CD4-positive, alpha-beta T cell treated with Interleukin-15 for 4 hours (primary cell): Measurements from ENCODE around the gene REELD1.

Source experiments
- DNase-seq: peaks from one replicate; pipeline ENCODE4 v3.0.0-alpha.2; 2020; ENCODE audit warnings: low spot score

REELD1 gene

DNA sequence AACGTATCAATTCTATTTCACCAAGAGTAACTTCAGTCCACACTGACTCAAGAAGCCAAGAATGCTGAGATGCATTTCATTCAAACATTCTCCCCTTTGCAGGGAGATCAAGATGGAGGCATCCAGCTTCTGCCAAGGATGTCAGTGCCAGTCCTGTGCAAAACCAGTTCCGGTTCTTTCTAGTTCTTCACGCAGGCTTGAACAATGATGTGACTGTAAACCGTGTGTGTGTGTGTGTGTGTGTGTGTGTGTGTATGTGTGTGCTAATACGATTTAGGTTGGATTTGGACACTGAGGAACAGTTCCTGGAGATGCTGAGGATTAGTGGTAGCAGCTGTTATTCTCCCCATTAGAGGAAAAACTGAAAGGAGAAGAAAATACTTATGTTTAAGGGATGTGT lies at the start of gene REELD1:
Gene REELD1 (plus strand): TSS at position 301 of the 400 bp plus-strand sequence. CDS start 2,415 bp downstream, outside the sequence.
- no peak for DNase-seq

DNA sequence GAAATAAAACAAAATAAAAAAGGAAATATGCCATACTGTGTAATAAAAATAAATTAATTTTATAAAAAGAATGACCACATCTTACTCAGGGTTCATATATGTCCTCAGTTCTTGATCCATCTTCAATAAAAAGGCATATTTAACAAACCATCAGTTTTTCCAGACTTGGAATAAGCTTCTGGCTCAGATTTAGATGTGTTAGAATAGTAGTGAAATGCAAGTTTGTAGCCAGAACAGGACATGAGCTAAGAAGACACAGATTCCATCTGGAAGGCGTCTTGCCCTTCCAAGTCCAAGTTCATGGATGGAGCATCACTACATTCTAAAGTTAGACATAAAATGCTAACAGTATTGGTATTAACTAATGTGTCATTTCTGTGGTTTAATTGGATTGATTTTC lies 49.1 kb upstream of the REELD1 start:
- DNase-seq: no peak

DNA sequence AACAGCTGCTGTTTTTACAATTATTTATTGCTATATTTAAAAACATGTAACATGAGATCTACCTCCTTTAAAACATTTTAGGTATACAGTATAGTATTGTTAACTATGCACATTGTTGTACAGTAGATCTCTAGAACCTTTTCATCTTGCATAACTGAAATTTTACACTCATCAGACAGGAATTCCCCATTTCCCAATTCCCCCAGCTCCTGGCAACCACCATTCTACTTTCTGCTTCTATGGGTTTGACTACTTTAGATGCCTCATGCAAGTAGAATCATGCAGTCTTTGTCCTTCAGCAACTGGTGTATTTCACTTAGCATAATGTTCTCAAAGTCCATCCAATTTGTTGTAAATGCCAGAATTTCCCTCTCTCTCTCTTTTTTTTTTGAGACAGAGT lies 48.5 kb upstream of the REELD1 start:
- DNase-seq: no peak

DNA sequence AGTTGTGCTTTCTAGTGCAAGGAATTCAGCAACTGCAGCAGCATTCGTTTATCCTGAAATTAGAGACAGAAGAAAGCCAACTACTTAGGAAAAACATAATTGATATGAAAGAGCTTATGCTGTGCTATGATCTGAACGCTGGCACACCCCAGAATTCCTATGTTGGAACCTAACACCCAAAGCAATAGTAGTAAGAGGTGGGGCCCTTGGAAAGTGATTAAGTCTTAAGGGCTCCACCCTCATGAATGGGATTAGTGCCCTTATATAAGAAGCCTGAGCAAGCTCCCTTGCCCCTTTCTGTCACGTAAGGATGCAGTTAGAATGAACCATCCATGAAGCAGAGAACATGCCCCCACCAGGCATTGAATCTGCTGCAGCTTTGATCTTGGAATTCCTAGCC lies 44.2 kb upstream of the REELD1 start:
- no peak for DNase-seq

DNA sequence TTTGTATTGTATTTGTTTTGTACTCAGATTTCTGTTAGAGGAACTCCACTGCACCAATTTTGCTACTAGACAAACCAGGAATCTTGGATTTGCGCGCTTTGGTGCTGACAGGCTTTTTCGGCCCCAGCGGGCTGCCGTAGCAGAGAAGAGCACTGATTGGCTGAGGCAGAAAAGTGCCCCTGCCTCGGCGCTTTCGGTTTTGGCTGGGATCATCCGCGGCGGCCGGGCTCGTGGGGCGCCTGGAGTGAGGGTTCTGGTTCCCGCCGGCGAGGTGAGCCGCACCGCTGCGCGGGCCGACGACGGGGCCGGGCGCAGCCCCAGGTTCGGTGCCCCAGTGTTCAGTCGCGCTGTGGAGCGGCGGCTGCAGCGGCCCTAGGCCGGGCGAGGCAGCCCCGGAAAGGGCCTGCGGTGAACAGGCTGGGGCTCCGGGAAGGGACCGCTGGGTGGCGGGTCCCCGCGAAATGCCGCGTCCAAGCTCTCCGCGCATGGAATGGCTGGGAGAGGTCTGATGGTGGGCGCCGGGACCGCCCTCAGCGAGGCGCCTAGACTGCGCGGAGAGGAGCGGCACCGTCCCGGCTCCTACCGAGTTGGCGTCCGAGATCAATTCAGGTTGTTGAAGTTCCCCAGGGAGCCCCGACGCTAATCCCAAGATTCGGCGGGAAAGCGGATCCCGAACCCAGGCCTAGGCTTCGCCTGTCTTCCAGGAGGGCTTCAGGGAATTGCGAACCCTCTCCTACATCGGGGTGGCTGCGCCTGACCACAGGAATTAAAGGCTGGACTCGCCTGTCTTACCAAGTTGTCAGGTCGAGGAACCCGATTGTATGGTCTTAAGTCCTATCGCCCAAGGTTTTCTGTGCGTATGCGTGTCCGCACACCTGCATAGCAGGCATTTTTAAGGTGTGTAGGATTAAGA lies 38.5 kb upstream of the REELD1 start, which contains the start of gene LSM6:
Gene LSM6 (plus strand): TSS at position 178 of the 913 bp plus-strand sequence. CDS start 7,204 bp downstream, outside the sequence.
- peak; percentile 87 for DNase-seq

DNA sequence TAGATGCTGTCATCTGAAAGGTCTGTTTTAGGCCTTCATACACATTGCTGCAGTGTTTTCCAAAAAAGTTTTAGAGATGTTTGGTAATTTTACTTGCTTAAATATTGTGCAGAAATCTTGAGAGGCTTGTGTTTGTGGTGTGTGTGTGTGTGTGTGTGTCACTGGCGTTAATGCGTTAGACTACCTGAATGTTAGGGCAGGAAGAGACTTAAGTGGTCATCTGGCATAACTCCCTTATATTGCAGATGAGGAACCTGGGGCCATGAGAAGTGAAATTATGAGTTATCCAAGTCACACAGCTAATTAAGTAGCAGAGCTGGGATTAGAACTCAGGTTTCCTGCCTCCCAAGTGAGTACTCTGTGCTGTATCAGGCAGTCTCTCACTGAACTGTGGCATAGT lies 37.4 kb upstream of the REELD1 start:
- DNase-seq: no peak

DNA sequence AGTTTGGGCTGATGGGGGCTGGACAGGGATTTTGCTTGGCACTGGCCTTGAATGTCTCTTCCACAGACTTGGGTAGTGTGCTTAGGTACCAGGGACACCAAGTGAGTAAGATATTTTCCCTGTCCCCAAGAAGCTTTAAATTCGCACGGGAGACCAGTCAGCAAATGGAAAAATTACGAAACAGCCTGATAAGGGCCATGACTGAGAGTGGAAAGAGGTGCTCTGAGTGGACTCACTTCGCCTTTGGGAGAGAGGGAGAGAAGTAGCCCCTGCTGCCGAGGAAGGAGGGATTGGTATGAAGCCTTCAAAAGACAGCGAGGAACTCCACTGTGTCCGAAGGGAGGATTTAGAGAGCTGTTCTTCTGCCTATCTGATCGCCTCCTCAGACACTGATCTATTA lies 36.2 kb upstream of the REELD1 start:
- DNase-seq: no peak

DNA sequence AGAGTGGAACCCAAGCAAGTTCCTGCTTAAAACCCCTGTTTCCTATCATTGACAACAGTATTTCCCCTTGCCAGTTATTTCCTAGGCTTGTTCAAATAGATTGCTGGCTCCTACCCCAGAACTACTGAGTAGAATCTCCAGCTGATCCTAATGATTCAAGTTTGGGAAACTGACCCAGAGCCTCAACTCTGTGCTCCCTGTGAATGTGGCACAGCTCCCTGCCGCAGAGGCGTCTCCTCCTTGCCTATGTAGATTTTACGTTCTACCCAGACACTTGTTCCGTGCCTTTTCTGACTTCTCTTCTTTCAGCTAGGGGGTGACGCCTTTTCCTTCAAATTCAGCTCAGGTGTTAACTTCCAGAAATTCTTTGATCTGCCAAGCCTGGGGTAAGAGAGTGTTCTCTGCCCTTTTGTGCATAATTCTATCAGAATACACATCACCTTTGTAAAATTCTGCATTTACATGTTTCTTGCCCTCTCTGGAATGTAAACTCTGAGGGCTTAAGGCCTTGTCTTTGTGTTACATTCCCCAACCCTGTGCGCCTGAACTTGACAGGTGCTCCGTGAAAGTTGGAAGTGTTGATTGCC lies 34.5 kb upstream of the REELD1 start:
- DNase-seq: no peak

DNA sequence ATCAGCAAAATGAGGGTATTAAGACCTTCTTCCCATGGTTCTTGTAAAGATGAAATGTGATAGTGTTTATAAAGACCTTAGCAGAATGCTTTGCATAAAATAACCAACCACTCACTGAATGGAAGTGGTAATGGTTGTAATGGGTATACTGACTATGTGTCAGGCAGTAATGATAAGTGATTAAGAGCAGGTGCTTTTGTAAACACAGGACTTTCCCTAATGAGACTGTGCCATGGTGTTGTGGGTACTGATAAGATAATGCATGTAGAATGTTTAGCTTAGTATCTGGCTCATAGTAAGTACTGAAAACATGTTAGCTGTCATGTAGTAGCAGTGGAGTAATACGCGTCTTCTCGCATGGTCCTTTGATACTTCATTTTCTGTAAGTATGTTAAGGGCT lies 31.9 kb upstream of the REELD1 start:
- no peak for DNase-seq

DNA sequence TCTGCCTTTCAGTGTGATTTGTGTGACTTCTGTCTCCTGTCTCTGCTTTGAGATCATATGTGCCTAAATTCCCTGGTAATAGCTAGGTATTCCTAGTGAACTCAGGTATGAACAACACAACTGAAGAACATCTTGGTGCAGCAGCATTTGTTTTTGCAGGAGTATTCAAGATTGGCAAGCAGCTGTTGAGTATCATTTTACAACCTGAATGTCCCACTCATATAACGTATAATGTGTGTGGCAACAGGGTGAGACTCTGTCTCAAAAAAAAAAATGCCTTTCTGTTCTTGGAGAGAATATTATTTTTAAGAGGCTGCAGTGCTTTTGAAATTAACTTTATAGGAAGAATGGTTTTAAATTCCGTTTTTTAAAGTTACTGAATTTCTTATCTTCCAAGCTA lies 31.1 kb upstream of the REELD1 start:
- DNase-seq: no peak

DNA sequence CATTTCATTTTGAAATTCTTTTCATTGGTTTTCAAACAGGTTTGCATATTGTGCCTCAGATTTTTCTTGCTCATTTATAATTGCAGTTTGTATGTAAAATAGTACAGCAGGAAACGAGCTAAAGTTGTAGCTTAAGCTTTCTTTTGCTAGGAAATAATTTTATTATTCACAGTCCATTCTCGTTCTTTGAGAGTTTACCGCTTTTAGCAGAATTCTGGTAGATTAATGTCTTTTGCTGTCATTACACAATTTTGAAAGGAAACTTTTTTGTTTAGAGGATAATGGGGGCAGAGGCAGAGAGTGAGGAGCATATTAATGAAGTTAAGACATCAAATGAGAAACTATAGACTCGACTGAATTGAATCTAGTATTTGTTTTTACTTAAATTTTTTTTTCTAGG lies 28.3 kb upstream of the REELD1 start:
- DNase-seq: no peak

DNA sequence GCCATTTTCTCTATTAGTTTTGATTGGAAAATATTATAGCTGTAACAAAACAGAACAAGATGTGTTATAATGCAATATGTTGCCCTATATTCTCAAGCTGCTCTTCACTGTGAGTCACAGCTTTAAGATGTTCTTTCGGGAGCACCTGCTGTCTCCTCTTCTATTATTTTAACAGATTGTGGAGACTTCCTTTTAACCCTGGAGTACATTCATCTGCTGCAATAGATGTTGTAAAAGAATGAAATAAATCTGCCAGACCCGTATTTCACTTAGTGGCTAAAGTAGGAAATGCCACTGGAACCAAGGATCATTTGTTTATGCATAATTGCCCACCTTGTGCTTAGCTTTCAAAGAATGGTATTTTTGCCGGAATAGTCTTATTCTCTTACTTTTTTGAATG lies 27.7 kb upstream of the REELD1 start:
- DNase-seq: no peak

DNA sequence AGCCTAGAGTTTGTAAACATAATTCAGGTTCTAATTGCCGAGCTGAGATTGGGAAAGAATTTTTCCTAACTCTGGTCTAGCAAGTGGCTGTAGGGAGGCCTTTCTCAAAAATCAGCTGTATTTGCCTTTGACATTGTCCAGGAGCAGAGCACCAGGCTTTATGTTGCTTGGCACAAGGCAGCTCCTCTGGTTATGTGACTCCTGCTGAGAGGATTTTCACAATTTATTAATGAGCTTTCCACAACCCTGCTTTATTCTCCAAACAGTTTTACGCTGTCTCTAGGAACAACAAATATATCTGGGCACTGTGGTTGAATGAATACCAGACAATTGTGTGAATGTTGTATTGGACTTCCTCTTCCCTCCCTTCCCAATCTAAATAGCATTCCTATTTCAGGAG lies 23.9 kb upstream of the REELD1 start:
- no peak for DNase-seq

DNA sequence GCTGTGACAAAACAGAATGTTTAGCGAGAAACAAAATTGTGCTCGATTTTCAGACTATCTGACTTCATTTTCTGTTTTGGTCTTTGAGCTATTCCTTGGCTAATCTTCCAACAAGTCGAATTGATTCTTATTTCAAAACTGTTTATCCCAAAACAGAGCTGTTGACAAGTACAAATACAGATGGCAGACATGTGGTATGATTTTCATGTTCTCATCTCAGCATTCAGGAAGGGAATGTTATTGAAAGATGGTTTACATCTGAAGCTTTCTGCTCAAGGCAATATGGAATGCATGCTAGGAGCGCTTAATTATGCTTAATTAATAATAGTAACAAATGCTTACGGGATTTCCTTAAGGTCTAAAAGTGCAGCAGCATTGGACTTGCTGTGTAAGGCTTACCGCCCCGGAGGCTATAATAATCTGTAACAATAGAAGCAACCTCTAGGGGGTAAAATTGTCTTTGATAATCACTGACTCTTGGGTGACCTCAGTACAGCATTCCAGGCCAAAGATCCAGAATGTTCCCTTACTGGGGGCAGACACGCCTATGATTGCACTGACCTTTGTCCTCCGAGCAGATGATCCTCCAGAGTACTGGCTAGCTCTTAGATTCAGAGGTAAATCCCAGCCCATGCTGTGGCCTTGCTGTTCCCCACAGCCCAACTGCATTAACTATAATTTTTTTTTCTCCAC lies 22.4 kb upstream of the REELD1 start:
- no peak for DNase-seq

DNA sequence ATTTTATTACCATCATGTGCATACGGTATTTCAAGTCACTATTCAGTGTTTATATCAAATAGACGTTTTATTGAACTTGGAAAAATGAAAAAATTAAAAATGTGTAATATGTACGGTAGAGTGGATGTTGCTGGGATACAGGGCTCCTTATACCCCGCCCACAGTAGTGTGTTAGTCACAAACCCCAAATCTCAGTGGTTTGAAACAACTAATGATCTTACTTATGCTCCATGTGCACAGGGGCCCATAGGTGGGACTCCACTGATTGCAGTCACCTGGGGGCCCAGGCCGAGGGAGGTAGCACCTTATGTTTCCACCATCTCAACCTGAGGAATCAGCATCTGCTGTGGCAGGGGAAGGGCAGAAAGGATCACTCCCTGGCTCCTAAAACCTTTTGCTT lies 20.7 kb upstream of the REELD1 start:
- no peak for DNase-seq

DNA sequence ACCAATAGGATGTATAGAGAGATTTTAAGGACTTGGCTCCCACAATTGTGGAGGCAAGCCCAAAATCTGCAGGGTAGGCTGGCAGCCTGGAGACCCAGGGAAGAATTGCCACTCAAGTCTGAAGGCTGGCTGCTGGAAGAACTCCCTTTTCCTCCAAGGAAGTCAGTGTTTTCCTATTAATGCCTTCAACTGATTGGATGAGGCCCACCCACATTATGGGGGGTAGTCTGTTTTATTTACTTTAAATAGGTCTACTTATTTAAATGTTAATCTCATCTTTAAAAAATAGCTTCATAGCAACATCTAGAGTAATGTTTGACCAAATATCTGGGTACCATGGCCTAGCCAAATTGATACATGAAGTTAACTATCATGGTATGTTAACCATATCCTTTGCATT lies 20.1 kb upstream of the REELD1 start:
- DNase-seq: no peak

DNA sequence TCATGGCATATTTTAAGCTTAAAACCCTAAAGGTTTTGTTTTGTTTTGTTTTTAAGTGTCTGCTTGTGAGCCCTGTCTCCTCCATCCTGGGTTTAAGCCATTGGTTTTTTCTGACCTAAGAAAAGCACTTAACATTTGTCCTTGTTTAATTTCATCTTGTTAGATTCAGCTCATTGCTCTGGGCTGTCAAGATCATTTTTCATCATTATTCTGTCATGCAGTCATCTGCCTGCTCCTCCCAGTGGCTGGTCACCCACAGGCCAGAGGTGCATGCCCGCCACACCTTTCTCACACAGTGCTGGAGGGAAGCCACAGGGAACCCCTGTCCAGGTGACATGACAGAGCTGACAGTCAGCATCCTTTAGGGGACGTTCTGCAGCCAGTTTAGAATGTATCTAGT lies 11.7 kb upstream of the REELD1 start:
- no peak for DNase-seq

DNA sequence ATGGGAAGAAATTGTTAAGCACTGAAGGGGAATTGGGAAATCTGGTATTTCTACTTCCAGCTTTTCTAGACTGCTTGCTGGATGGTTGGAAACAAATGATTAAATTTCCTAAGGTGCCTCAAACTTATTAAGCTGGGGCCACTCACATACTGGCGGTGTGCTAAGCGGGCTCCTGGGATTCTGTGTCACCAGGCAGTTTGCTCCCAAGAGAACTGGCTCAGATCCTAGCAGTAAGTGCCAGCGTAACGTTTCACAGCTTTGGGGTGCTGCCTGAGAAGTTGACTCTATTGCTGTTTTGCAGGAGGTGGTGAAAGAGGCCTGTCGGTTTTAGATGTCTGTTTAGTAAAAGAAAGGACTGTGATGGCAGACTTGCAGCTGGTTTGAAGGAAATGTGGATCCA lies 6.9 kb upstream of the REELD1 start:
- DNase-seq: no peak

DNA sequence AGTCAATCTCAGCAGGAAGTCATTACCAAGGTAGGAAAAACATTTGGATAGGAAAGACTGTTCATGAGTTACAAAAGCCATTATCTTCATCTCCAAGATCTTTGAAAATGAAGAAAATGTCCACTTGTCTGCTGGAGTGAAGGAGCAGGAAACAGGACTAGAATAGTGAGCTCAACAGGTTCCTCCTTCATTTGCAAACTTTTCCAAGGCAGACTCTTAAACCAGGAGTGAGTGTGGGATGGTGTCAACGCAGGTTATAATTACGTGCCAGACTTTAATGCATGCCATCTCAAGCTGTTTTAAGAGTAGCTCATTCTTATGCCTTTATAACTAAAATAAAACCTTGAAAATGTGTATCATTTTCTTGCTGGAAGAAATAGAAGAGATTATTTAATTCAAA lies 3.4 kb upstream of the REELD1 start:
- DNase-seq: no peak

DNA sequence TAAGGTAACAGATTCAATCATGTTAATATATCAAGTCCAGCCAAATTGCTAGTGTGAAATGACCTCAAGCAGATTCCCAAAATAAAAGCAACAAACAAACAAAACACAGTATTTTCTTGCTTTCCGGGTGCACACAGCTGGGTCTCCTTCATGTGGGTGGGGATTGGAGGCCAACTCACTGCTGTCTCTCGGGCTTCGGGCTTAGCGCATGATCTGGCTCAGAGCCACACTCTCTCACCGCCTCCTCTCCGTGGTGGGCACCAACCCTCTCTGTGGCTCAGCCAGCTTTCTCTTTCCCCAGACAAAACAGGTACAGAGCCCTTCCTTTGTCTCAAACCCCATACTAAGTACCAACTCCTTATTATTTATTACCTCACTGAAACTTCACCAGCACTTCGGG lies 2.9 kb upstream of the REELD1 start:
- no peak for DNase-seq

DNA sequence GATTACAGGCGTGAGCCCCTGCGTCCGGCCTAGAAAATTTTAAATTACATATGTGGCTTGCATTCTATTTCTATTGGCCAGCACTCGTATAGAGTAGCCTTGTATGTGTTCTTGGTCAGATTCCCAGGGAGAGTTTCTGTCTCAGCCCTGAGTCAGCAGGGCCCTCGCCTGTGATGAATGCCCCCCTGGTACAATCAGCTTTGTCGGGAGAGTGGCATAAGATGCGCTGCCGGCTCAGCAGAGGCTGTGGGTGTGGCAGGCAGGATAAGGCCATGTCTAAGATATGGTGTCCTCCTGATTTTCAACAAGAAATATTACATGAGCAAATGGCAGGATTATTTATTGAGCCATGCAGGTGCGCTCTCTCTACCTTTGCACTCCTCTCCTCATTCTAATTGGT lies 1.6 kb upstream of the REELD1 start:
- no peak for DNase-seq

DNA sequence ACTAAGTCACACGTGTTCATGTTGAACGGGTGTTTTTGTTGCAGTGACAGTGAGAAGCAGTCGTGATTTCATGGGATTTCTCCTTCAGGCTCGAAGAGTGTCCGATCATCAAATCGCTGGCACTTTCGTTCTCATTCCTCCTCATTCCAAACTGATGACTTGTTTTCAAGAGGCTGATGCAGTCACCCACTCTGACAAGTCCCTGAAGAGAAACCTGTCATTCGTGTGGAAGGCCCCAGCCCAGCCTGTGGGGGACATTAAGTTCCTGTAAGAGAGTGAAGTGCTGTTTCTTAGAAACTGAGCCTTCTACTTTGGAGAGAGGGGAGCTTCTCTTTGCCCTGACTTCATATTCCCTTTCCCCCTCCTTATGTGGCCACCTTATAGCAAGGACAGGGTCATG lies 8.0 kb downstream of the REELD1 start:
- no peak for DNase-seq

DNA sequence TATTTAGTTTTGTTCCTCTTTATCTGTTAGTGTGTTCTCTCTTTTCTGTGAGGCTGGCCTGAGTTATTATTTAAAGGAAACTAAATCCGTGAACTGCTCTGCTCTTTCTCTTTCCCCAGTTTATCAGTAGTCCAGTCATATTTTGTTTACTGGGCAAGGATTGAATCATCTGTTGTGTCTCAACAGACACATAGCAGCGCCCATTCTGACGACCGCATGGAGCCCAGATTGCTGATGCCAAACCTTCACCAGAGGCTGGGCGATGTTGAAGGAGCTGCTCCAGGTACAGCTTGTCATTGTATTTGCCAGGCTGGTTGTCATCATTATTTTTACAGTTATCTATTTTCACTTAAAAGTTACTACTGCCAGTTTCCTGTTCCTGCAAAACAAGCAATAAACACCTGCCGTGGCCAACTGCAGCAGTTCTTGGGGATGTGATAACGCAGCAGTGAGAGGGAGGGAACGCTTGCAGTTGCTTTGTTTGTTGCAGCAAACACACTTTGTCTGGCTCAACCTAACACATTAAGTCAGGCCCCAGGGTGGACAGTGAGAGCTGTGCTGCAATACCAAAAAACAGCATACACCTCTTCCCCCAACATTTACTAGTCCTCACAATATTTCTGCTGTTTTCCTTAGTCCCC lies 10.1 kb downstream of the REELD1 start:
- DNase-seq: no peak
